GM19463 (cell line): ENCODE results near the gene RPRD1B.

ENCODE experiments used
- ATAC-seq: cut with Tn5 transposase; IDR thresholded peaks from one replicate; pipeline ENCODE4 v1.9.1; 2021; ENCODE audit warnings: mild to moderate bottlenecking, moderate library complexity; ENCODE audit not compliant: unreplicated experiment

Gene RPRD1B

DNA sequence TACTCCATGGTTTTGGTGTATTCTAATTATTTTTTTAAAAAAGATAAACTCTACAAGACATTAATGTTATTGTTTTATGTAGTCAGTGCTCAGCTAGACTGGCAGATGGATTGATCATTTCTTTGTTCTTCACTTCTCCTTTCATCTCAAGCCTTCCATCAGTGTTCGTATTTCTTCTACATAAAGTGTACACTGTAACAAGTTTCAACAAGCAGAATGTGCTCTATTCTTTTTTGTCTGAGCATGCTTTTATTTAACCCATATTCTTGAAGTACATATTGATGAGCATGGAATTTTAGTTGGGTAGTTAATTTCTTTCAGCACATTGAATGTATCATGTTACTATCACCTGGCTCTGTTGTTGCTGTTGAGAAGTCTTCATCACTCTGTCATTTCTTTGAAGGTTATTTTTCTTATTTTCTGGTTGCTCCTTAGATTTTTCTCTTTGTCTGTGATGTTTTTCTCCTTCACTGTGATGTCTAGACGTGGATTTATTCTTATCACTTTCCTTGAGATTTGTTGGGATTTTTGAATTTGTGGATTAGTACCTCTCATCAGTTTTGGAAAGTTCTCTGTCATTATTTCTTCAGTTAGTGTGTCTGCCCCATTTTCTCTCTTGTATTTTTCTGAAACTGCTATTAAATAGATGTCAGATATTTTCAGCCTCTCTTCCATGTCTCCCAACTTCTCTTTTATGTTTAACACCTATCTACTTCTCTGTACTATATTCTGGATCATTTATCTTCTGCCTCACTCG, 83.0 kb downstream of the RPRD1B start:
- no peak for ATAC-seq

DNA sequence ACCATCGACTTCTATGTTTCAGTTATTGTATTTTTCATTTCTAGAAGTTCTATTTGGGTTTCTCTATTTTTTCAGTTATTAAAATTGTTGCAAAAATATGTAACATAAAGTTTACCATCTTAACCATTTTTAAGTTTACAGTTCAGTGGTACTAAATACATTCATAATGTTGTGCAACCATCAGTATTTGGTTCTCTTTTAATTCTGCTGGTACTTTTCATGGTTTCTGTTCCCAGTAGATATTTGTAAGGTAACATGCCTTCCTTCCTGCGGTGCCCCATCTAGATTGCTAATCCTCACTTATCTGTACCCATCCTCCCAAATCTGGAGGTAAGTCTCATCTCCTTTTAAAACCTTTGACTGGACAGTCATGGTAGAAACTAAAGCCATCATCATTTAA, 83.7 kb downstream of the RPRD1B start:
- ATAC-seq = no peak

DNA sequence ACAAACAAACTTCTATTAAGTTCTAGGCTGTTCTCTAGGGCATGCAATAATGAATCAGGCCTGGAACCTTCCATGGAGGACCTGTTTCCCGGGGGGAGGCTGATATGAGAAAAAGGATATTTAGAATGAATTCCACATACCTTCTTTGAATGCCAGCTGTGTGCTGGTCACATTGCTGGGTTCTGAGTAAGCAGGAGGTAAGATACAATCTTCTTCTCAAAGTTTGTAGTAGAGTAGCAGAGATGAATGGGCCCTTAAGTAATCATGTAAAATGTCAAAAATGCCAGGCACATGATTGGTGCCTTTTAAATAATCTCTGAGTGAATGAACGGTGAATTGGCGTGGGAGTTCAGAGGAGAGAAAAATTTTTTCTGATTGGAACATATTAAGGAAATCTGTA, 84.1 kb downstream of the RPRD1B start:
- ATAC-seq = no peak

DNA sequence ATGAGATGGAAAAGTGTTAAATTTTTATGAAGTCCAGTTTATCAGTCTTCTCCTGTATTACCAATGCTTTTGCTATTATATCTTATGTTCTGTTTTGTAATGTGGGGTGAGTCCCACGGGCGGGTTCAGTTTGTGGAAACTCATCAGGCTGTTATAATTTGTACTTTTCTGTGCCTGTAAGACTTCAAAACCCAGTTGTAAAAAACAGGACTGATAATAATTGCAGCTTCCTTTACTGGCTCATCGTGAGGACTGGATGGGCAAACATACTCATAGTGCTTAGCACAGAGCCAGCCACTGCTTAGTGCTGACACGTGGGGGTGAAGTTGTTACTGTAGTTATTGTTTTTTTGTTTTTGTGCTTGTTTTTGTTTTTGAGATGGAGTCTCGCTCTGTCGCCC, 85.9 kb downstream of the RPRD1B start:
- no peak for ATAC-seq

DNA sequence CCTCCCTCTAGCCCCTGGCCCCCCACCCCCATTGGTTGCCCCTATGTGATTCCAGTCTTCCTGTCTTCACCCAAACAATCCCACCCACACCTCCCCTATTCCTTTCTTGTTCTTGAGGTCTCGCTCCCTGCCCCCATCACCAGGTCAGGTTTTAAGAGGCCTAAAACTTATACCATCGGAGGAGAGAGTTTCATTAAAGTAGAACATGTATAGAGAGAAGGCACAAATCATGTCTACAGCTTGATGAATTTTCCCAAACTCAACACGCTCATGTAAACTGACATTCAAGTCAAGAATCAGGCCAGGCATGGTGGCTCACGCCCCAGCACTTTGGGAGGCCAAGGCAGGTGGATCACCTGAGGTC, 87.1 kb downstream of the RPRD1B start:
- no peak for ATAC-seq

DNA sequence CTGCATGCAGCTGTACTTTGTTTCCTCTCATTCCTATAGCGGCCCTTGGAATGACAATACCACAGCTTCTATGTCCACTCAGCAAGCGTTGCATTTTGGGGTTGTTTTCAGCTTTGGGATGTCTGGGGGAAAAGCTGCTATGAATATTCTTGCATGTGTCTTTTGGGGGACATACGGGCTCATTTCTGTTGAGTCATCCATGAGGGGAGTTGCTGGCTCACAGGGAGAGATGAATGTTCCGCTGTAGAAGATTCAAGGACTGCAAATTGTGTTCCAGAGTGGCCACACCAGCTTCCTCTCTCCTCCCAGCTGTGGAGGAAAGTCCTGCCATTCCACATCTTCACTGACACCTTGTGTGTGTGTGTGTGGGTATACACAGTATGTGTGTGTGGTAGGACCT, 88.2 kb downstream of the RPRD1B start:
- ATAC-seq = no peak

DNA sequence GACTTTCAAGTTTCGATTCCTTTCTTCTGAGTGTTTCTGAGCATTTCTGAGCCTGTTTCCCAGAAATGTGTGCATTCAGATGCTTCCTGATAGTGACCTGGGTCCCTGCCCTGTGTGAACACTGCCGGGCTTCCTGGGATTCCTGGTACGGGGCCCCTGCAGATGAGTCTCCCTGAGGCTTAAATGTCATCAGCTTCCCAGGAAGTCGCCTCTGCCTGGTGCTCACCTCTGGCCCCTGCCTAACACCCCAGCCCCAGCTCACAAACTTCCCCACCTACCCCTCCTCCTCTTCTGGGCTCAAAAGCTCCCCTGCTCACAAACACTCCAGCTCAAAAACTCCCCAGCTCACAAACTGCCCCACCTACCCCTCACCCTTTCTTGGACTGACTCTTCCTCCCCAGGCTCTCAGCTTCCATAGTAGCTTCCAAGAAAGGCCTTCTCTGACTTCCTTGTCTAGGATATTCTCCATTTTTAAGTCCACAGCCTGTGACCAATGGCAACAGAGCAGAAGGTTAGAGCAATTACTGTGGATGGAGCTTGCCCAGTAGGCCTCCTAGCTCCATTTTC, 89.6 kb downstream of the RPRD1B start:
- no peak for ATAC-seq

DNA sequence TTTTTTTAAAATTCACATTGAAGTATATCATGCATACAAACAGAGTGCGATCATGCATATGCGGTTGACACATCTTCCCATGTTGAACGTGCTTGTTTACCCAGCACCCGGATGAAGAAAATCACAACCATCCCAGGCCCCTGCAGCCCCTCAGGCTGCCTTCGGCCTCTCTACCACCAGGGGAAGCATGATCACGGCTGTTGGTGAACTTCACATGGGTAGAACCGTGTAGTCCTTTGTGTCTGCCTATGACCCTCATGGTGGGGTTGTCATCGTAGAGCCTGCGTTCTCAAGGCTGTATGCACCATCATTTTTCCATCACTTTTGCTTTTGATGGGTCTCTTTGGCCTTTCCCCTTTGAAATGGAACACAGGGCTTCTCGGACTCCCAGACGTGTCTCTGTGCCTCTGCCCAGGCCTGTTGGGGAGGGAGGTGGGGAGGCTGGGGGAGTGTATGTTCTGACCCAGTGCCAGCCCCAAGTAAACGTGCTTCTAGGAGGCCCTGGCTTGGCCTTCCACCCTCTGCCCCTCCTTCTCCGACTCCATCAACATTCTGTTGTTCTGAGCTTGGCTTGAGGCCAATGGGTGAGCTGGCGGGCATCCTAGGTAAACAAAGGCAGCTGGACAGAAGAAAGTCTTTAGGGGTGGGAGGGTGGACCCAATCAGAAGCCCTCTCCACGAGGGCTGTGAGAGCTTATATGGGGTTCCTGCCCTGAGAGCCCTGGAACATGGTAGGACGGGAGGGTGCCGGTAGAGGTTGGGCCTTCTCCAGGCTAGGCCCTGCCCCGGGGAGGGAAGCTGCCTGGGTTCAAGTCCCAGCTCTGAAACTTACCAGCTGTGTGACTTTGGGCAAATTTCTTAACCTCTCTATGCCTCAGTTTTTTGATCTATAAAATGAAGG, 91.9 kb downstream of the RPRD1B start:
- no peak for ATAC-seq

DNA sequence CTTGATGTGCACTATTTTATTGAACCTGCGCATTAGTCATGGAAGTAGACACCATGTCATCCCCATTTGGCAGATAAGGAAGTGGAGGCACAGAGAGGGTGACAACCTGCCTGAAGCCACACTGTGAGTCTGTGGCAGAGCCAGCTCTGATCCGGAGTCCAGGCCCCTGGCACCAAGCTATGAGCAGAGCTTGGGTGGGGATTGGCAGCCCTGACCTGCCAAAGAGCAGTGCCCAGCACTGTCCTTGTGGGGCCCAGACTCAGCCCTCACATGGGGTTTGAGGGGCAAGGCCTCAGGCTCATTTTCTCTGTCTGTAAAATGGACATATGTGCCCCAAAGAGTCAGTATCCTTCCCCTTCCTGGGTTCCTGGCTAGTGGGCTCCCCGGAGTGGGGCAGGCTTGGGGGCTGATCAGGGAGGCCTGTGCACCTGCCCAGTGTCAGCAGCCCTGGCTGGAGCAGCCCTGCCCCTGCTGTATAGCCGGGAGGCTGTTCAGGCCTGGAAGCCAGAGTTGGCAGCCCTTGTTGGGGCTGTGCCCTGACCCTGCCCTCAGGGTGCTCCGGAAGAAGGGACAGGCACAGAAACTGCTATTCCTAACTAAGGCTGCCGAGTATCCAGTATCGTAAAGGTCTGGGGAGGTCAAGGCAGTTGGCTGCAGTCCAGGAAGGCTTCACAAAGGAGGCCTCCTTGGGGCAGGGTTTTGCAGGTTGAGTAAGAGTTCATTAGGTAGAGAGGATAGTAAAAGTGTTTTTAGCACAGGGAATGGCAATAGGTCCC, 92.8 kb downstream of the RPRD1B start:
- ATAC-seq = no peak

DNA sequence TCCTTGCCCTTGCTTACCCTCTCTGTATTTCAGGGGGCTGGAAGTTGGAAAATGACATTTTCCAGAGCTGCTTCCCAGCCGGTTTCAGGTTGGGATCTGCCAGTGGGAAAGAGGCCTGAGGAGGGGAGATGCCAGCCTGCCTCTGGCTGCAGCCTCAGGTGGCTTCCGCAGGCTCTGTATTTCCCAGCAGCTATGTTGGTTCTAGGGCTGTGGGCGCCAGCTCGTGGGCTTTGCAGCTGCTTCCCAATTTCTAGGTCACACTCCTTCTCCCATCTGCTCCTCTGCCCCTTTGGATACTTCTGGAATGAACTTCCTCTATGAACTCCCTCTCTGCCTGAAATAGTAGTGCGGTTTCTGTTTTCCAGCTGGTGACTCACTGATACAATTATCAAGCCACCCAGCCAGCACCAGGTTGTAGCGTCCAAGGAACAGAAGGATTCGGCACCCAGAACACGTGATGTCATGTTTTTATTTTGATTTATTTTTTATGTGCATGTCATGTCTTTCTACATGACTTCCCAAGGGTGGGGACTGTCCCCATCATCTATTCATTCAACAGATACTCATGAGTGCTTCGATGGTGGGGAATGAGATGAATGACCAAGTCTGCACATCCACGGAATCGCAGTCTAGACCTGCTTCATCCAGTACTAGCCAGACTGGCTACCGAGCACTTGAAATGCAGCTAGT, 93.5 kb downstream of the RPRD1B start:
- ATAC-seq = no peak

DNA sequence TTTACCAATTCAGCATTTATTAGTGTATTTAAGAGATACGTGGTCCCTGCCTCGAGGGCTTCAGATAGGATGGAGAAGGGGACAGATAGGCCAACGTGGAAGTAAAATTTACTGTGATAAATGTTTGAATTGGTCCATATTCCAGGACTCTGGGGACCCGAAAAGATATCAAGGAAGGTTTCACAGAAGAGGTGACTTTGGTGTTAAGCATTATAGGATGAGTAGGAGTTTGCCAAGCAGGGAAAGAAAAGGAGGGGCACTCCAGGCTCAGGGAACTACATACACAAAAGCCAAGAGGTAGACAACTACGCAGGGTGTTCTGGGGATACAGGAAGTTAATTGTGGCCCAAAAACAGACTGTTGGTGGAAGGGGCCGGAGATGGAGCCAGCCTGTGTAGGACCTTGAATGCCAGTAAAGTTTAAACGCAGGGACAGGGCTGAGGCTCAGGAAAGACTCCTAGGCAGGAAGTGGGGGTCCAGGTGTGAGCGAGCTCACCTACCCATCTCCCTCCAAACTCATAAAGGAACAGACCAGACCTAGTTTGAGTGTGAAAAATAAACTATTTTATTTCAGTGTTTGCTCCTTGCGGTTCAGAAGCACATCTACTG, 94.5 kb downstream of the RPRD1B start:
- ATAC-seq = no peak

DNA sequence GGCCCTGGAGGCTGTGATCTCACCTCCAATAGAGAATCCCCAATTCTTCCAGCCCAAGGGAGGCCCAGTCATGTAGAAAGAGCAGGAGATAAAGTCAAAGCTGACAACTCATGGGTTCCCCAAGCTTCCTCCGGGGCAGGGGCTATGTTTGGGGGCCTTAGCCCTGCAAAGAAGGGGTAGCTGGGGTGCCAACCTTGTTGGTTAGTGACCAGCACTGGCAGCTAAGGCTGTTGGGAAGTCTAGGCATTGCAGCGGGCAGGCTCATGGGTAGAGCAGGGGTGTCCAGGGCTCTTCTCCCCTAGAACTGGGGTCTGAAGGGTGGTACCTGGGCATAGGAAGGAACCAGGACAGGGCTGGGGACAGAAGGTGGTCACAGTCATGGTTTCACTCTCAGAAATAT, 95.1 kb downstream of the RPRD1B start:
- no peak for ATAC-seq

DNA sequence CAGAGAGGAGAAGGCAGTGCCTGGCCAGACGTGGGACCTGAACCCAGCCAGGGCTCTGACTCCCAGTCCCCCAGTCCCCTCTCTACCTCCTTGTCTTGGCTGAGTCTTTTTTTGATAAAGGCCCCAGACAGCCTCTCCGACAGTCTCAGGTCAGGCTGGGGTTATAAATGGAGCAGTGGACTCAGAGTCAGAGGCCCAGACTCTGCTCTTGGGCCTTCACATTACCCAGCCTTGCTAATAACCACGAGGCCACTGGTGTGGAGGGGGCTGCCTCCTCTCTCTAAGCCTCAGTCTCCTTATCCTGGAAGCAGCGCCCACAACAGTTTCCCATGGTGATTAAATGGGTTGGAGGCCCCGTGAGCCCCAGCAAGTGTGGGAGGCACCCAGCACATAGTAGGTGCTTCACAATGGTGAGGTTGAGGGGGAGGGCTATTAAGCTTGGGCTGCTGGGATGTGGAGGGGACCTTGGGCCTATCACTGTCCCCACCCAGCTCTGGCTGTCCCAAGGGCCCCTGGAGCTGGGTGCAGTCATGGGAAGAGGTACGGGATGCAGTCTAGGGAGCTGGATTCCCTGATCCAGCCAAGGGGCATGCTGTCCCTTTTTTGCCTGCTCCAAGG, 95.8 kb downstream of the RPRD1B start:
- ATAC-seq = no peak

DNA sequence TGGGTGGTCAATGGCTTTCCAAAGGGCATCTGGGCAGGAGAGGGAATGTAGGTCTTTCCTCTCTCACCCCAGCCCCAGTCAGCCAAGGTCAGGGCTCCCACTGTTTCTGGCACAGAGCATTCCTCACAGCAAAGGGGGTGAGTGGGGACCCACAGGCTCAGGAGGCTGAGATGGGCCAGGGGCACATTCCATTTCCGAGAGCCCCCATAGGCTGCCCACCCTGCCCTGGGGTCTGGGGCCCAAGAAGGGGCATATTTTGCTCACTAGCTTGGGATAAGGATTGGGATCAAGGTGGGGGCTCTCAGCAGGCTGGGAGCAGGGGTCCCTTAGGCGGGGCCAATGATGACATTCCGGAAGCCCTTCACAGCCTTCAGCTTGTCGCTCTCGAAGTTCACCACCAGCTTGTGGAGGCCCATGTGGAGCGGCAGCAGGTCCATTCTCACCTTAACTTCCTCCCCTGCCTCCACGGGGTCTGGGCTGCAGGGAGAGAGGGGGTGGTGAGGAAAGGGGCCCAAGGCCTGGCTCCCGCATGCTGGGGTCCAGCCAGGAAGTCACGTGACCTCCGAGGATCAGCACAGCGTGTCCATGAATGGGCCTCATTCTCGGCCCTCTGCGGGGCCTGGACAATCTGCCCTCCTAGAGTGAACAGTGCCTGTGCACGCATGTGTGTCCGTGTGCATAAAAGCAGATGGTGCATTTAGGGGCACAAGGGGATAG, 96.5 kb downstream of the RPRD1B start:
- no peak for ATAC-seq

DNA sequence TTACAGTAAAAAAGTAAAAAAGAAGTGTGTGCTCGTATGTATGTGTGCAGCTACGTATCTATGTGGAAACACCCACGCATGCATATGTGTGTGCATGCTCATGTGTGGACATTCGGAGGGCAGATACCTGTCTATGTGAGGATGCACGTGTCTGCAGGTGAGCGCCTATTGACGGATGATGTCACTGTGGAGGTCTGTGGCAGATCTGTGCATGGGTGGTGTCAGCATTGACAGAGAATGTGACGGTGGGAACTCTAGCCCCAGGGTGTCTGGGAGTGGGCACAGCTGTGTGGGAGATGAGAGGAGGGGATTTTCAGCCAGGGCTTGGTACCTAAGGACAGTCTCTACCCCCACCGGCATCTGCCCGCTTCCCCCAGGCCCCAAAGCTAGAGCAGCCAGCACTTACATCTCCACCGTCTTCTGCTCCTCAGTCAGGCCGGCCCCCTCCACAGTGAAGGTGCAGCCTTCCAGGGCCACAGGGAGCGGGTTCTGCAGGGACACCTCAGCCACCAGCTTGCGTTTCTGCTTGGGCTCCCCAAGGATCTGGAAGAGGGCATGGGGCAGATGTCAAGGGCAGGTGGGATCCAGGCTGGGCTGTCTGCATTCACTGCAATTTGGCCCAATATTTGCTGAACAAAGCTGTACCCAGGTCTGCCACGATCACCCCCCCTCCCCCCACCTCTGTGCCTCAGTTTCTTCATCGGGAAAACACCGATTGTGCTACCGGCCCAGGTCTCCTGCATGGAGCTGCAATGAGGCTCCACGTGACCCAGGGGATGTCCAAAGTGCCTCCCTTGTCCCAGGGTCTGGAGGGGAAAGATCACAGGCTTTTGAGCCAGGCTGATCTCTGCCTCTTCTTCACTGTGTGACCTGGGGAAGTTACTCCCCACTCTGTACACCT, 97.4 kb downstream of the RPRD1B start:
- no peak for ATAC-seq

DNA sequence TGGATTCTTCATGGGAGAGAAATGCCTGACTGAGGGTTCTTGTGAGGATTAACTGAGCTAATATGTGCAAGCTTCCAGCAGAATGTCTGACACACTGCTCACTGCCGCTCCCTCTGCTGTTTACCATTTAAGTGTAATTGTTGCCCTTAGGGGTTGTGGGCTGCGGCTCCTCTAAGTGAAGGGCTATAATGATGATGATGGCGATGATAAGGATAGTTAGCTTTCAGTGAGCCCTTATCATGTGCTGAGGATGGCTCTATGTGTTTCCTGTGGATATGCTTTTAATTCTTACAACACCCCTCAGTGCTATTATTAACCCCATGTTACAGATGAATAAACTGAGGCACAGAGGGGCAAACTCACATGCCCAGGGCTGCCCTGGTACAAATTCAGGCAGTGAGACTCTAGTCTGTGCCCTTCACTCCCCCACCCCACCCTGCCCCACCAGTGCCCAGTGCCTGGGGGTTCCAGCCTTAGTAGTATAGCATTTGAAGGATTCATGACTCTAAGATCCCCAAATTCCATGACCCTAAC, 98.1 kb downstream of the RPRD1B start:
- no peak for ATAC-seq

DNA sequence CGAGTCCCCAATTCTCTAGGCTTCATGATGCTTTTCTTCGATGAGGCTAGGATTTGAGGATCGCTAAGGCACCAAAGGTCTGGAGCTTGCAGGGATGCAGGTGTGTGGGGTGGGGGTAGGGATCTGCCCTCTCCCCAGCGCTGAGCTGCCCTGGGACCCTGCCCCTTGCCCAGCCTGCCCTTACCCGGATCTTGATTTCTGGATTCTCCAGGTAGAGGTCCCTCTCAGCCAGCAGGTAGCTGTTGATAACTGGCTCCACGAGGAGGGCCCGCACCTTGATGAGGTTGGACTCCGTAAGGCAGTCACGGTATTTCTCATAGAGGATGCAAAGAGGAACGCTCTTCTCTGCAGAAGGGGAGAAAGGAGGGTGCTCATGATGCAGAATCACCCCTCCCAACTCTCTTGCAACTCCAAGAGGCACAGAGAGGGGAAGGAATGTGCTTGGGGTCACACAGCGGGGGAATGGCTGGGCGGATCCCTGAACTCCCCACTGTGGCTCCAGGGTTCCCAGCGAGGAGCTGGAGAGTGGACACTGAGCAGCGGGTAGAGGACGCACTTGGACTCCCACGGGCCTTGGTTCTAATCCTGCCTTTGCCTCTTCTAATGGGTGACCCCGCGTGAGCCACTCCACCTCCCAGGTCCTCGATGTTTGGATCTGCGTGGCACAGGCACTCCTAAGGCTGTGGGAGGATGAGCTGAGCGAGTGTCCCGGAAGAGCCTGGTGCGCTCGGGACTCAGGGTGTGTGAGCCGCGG, 98.8 kb downstream of the RPRD1B start:
- no peak for ATAC-seq
